SK-N-SH treated with all-trans-retinoic acid at 6 μM for 48 hours (cell line): ENCODE results near the gene ELOVL2.

Source experiments
- ARNTL ChIP-seq: fragments of 450-650 bp; formaldehyde crosslinking; IDR thresholded peaks from 2 replicates; pipeline ENCODE4 v1.5.0; 2020; ENCODE audit warnings: low read depth, mild to moderate bottlenecking, moderate library complexity, borderline replicate concordance
- BACH2 ChIP-seq: fragments of 250-450 bp; sonication (Bioruptor Pico); IDR thresholded peaks from 2 replicates; pipeline ENCODE4 v1.9.0; 2021; ENCODE audit warnings: mild to moderate bottlenecking, borderline replicate concordance
- ESRRG ChIP-seq: fragments of 250-450 bp; sonication (Bioruptor Pico); IDR thresholded peaks from 2 replicates; pipeline ENCODE4 v1.6.1; 2021; ENCODE audit warnings: mild to moderate bottlenecking
- RARB ChIP-seq: fragments of 250-450 bp; sonication (Bioruptor Pico); IDR thresholded peaks from 2 replicates; pipeline ENCODE4 v1.8.0; 2021; ENCODE audit warnings: mild to moderate bottlenecking, moderate library complexity
- TCF4 ChIP-seq: fragments of 250-450 bp; sonication (Bioruptor Pico); IDR thresholded peaks from 2 replicates; pipeline ENCODE4 v1.8.0; 2021; ENCODE audit warnings: mild to moderate bottlenecking, moderate library complexity, borderline replicate concordance
- TOX ChIP-seq: fragments of 250-450 bp; sonication (Bioruptor Pico); IDR thresholded peaks from 2 replicates; pipeline ENCODE4 v1.8.0; 2021; ENCODE audit warnings: mild to moderate bottlenecking, moderate library complexity, borderline replicate concordance
- TSHZ2 ChIP-seq: fragments of 250-450 bp; sonication (Bioruptor Pico); IDR thresholded peaks from 2 replicates; pipeline ENCODE4 v1.5.0; 2020; ENCODE audit warnings: mild to moderate bottlenecking, moderate library complexity
- ZFP3 ChIP-seq: fragments of 250-450 bp; sonication (Bioruptor Pico); IDR thresholded peaks from 2 replicates; pipeline ENCODE4 v1.5.0; 2020; ENCODE audit warnings: mild to moderate bottlenecking, moderate library complexity
- ZFP30 ChIP-seq: fragments of 450-650 bp; formaldehyde crosslinking; IDR thresholded peaks from 2 replicates; pipeline ENCODE4 v1.5.0; 2022; ENCODE audit warnings: mild to moderate bottlenecking, moderate library complexity
- ZNF565 ChIP-seq: fragments of 450-650 bp; formaldehyde crosslinking; conservative IDR thresholded peaks from 2 replicates; pipeline ENCODE4 v1.5.0; 2020; ENCODE audit warnings: low read depth, mild to moderate bottlenecking, moderate library complexity
- ZNF70 ChIP-seq: fragments of 450-650 bp; formaldehyde crosslinking; IDR thresholded peaks from 2 replicates; pipeline ENCODE4 v1.5.0; 2020; ENCODE audit warnings: mild to moderate bottlenecking, moderate library complexity

GRCh38 chr6:11089695-11090094 lies 45.6 kb upstream of the ELOVL2 start:
- TF ChIP-seq ZFP3 (CRISPR knock-in tag) (no peak), ARNTL (no peak), TOX (CRISPR knock-in tag) (no peak), ZFP30 (CRISPR knock-in tag) (no peak), TSHZ2 (CRISPR knock-in tag) (no peak), ESRRG (CRISPR knock-in tag) (no peak), ZNF565 (CRISPR knock-in tag) (no peak), BACH2 (no peak), RARB (CRISPR knock-in tag) (no peak), TCF4 (CRISPR knock-in tag) (no peak), ZNF70 (CRISPR knock-in tag) (no peak)
